Uterus (tissue), 4 donors: ENCODE measurements around the gene ATF6. TPM values are rescaled to one million over a fixed set of nuclear protein-coding genes. Genes with fewer than 3 reads are reported as not detected.

Experiments
- DNase-seq, 2 donors: peaks; one replicate each; pipeline ENCODE4 v3.0.0-alpha.2; 2019 to 2020
- H3K27ac ChIP-seq, 2 donors: fragments of 200-600 bp; sonication (generic); 1 replicate in 1 of 2; 2 replicates in 1 of 2; pipeline ENCODE4 v1.5.1; 2016 to 2018
- H3K27me3 ChIP-seq, 2 donors: fragments of 200-600 bp; sonication (generic); one replicate each; pipeline ENCODE4 v1.5.1; 2018 to 2019; ENCODE audit warnings: control low read depth in 1 of 2
- H3K36me3 ChIP-seq, 2 donors: fragments of 200-600 bp; sonication (generic); one replicate each; pipeline ENCODE4 v1.5.1; 2019; ENCODE audit warnings: control low read depth in 1 of 2
- H3K4me1 ChIP-seq, 2 donors: fragments of 200-600 bp; sonication (generic); one replicate each; pipeline ENCODE4 v1.5.1; 2018 to 2019; ENCODE audit warnings: control low read depth in 1 of 2
- H3K4me3 ChIP-seq, 2 donors: fragments of 200-600 bp; sonication (generic); 1 replicate in 1 of 2; 2 replicates in 1 of 2; pipeline ENCODE4 v1.5.1; 2018 to 2019; ENCODE audit warnings: mild to moderate bottlenecking in 1 of 2
- H3K9me3 ChIP-seq, 2 donors: fragments of 200-600 bp; sonication (generic); one replicate each; pipeline ENCODE4 v1.5.1; 2019; ENCODE audit warnings: control low read depth in 1 of 2
- CTCF ChIP-seq, 4 experiments: fragments of 200-600 bp in 2 of 4; fragments of 450-650 bp in 2 of 4; sonication (generic) in 2 of 4; IDR thresholded peaks; one replicate each; pipeline ENCODE4 v1.5.1; 2016 to 2019; ENCODE audit warnings: antibody characterized with exemption in 4 of 4, mild to moderate bottlenecking in 2 of 4, moderate library complexity in 1 of 4
- POLR2A ChIP-seq, 2 donors: fragments of 450-650 bp; IDR thresholded peaks; one replicate each; pipeline ENCODE4 v1.6.1; 2016; ENCODE audit warnings: antibody characterized with exemption in 2 of 2, mild to moderate bottlenecking in 1 of 2, moderate library complexity in 1 of 2
- intact Hi-C: fragments of 100-400 bp; cut with DNase I; formaldehyde crosslinking; loops from one replicate; pipeline ENCODE4 v1.15.1; 2023; ENCODE audit warnings: low total_unique reads
- total RNA-seq, 4 donors: library from RNA; depleted of rRNA in 3 of 4; stranded (reverse); fragments of >200 nt in 3 of 4; gene quantifications; one replicate each; pipeline versions ENCODE4 v1.1.0 to v1.2.4, GENCODE V29; 2014 to 2023
- donor health status: DM: yes; HTN: yes; CAD: no.

ATF6 gene
- total RNA-seq, 4 donors from 2014 or later: 16.2 to 37.7 (median 30.0) TPM

- Histone ChIP-seq H3K36me3 (no peaks in the 10 kb centered on the region), H3K4me3 (no peak overlapping the region), H3K27ac (peak overlapping the region in 1 of 2 donors; percentile 28), H3K27me3 (no peaks in the 10 kb centered on the region), H3K9me3 (no peaks in the 10 kb centered on the region), H3K4me1 (peaks cover 0 to 5% of the 10 kb centered on the region in 2 donors)
- TF ChIP-seq CTCF (IDR thresholded peaks at IDR 0.05) (no peak), POLR2A (IDR thresholded peaks at IDR 0.05) (no peak)
- DNase-seq: no peak
- intact Hi-C loops: no loop called here
Measured at GRCh38 chr1:161940866-161941591, 174.9 kb downstream of the ATF6 start.

DNA sequence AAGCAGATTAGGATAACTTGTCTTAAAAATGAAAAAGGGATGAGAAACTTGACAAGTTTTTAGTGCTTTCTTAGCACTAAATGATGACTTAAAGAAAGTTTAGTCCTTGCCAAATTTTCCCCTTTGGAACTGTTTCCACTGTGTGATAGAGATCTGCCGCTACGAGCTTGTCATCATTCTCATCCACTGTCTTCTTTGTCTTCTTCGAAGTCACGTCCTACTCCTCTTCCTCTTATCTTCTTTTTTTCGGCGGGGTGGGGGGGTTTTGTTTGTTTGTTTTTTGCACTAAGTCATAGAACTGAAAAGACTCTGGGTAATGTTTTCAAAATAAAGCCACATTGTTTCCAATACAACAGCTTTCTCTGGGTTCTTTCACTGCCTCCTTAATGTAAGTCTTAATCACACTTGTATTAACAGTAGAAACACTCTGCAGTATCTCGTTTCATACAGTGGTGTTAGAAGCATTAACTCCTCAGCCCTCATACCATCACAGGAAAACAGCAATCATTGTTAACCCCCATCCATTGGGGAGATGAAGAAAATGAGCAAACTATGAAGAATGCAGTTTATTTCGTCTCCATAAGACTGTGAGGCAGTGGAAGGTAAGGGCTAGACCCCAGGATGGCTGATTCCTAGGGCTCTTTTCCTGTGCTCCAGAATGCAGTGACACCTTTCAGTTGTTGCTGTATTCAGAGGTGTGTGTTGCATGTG, 175.8 kb downstream of the ATF6 start:
- no peaks in the 10 kb centered on the region for H3K27me3 ChIP-seq
- H3K36me3 ChIP-seq: no peaks in the 10 kb centered on the region
- H3K9me3 ChIP-seq: no peaks in the 10 kb centered on the region
- no peak for DNase-seq
- H3K27ac ChIP-seq: peak overlapping the region in 1 of 2 donors; percentile 28
- H3K4me1 ChIP-seq: peaks cover 0 to 5% of the 10 kb centered on the region in 2 donors
- TF ChIP-seq CTCF (IDR thresholded peaks at IDR 0.05): no peak
- no peak for TF ChIP-seq POLR2A (IDR thresholded peaks at IDR 0.05)
- intact Hi-C loops: no loop called here
- no peak overlapping the region for H3K4me3 ChIP-seq

DNA sequence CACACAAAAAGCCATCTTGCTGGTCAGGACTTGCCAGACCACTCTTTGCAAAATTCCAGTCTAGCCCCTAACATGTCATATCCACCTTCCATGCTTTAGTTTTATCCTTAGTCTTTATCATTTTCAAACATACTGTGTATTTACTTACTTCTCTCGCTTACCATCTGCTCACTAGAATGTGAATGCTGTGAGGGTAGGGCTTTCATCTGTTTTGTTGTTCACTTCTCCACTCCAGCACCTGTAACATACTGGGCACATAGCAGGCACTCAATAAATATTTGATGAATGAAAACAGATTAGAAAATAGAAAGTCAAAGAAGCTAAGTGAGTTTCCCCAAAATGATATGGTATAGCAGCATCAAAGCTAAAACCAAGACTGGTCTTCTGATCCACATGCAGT, 177.6 kb downstream of the ATF6 start:
- TF ChIP-seq CTCF (IDR thresholded peaks at IDR 0.05): no peak
- no peak for TF ChIP-seq POLR2A (IDR thresholded peaks at IDR 0.05)
- Histone ChIP-seq H3K36me3 (no peaks in the 10 kb centered on the region), H3K27ac (no peak overlapping the region), H3K4me3 (no peak overlapping the region), H3K4me1 (peaks cover 0 to 5% of the 10 kb centered on the region in 2 donors), H3K9me3 (no peaks in the 10 kb centered on the region), H3K27me3 (no peaks in the 10 kb centered on the region)
- intact Hi-C loops: no loop called here
- no peak for DNase-seq

DNA sequence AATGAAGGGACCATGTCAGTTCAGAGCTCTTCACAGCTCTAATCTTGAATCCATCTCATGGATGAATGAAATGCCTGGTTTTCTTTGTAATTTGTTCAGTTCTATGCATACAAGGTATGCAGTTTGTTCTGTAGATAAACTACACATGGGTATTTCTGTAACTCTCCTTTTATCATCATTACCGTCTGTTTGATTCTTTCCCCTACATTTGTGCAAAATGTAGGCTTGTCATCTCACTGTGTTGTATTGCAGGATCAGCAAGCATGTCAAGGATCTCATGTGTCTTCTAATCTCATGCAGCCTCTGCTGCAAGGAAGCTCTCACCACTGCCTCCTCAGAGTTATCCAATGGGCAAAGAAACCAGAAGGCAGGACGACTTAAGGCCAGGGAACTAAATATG, 178.3 kb downstream of the ATF6 start:
- H3K4me1 ChIP-seq: peaks cover 0 to 5% of the 10 kb centered on the region in 2 donors
- no peaks in the 10 kb centered on the region for H3K9me3 ChIP-seq
- TF ChIP-seq CTCF (IDR thresholded peaks at IDR 0.05) (no peak), POLR2A (IDR thresholded peaks at IDR 0.05) (no peak)
- no peaks in the 10 kb centered on the region for H3K27me3 ChIP-seq
- no peak overlapping the region for H3K27ac ChIP-seq
- no peak for DNase-seq
- intact Hi-C loops: no loop called here
- H3K36me3 ChIP-seq: no peaks in the 10 kb centered on the region
- H3K4me3 ChIP-seq: no peak overlapping the region
